GM18520 (cell line): ENCODE measurements around the gene APLF.
"Not testable (repeated sequence)": the region's sequence is repeated elsewhere in the genome, so short reads cannot be mapped to it uniquely, and the experiment has no call there.

Source experiments
- ATAC-seq: cut with Tn5 transposase; IDR thresholded peaks from one replicate; pipeline ENCODE4 v1.9.1; 2021; ENCODE audit not compliant: unreplicated experiment

APLF gene

GRCh38 chr2:68570434-68570833 is 103.0 kb downstream of the APLF start:
- ATAC-seq: not testable (repeated sequence)

GRCh38 chr2:68574202-68574791 is 106.9 kb downstream of the APLF start:
- ATAC-seq: no peak

GRCh38 chr2:68577183-68577582 is 109.8 kb downstream of the APLF start:
- ATAC-seq: no peak

- ATAC-seq: no peak
These were observed 112.3 kb downstream of the APLF start for GRCh38 chr2:68579689-68580088.

GRCh38 chr2:68588589-68588988 is 121.2 kb downstream of the APLF start:
- no peak for ATAC-seq

DNA sequence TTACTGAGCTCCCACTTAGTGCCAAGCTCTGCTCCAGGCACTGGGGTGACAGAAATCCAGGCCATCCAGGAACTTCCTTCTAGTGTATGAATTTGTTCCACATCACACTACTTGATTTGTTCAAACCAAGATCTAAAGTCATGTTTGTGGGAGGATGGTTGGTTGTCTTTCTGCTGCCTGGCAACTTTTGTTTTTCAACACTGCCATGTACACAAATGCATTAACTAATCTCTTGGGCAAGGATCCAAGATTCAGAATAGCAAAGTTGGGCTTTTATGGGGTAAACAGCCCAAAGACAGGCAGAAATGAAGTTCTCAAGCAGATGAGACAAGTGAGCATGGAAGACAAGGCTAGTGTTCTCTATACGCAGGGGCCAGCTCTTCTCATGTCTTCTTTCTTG is 122.6 kb downstream of the APLF start:
- ATAC-seq: no peak

DNA sequence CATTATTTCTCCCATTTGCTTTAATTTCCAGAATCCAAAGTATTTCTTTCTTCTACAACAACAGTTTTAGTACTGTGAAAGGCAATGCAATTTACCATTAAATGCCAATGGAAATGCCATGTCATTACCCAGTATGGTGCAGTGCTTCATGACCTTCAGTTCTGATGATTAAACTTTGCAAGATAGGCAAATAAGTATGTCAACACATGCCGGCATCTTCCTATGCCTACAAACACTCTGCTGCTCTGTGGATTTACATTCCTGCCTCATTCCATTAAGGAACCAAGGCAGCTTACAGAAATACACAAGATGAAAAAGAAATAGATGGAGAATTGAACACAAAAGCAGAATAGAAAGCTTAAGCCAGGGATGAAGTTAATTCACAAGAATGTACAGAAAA is 123.3 kb downstream of the APLF start:
- no peak for ATAC-seq

GRCh38 chr2:68591225-68591624 is 123.8 kb downstream of the APLF start:
- no peak for ATAC-seq

- no peak for ATAC-seq
These were observed 126.7 kb downstream of the APLF start for GRCh38 chr2:68594041-68594440.

DNA sequence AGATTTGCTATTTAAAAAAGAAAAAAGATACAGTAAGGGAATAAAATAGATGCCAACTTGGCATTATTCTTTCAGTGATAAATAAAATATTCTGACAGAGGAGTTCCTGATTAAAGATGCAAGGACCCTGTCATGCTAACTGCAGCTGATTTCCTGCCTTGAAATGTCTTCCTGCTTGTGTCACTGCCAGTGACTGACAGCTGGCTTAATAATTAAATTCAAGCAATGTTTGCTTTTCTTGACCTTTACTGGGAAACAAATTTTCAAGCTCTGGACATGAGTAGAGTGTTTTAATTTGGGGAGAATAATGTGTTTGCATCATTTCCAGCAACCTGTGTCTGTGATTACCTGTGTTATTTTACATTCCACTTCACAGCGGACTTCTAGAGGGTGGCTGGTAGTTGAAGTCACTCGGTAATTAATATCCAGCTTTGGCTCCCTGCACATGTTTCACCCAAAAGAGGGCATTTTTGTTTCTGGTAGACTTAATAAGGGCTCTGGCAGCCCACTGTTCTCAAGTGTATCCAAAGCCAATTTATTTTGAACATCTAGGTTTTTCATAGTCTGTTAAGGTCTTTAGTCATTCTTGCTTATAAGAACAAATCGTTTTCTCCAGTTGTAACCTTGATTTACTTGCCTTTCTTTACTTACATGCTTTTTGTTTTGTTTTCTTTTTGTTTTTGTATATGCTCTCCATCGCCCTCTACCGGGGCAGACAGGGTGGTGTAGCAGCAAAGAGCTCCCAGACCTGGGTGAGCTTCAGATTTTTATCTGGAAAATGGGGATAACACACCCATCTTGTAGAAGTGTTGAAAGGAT is 127.5 kb downstream of the APLF start:
- no peak for ATAC-seq

- not testable (repeated sequence) for ATAC-seq
These were observed 128.1 kb downstream of the APLF start for GRCh38 chr2:68595493-68595785.

GRCh38 chr2:68600495-68600894 is 133.1 kb downstream of the APLF start:
- not testable (repeated sequence) for ATAC-seq

DNA sequence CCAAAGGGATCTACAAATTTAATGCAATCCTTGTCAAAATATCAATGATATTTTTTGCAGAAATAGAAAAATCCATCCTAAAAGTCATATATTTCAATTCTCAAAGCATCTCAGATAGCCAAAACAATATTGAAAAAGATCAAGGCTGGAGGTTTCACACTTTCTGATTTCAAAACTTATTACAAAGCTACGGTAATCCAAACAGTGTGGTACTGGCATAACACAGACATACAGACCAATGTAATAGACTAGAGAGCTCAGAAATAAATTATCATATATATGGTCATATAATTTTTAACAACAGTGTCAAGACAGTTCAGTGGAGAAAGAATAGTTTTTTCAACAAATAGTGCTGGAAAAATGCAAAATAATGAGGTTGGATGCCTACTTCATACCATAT is 135.7 kb downstream of the APLF start:
- ATAC-seq: no peak

DNA sequence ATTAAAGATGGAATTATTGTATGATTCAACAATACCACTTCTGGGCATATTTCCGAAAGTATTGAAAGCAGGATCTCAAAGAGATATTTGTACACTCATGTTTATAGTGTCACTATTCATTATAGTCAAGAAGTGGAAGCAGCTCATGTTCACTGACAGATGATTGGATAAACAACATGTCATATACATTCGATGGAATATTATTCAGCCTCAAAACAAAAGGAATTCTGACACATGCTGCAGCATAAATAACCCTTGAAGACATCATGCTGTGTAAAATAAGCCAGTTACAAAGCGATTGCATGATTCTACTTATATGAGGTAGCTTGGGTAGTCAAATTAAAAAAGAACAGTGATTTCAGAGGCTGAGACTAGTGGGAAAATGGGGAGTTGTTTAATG is 136.7 kb downstream of the APLF start:
- no peak for ATAC-seq

- no peak for ATAC-seq
These were observed 138.6 kb downstream of the APLF start for GRCh38 chr2:68605939-68606338.

GRCh38 chr2:68606759-68607158 is 139.4 kb downstream of the APLF start:
- ATAC-seq: no peak

GRCh38 chr2:68607837-68608236 is 140.5 kb downstream of the APLF start:
- no peak for ATAC-seq

DNA sequence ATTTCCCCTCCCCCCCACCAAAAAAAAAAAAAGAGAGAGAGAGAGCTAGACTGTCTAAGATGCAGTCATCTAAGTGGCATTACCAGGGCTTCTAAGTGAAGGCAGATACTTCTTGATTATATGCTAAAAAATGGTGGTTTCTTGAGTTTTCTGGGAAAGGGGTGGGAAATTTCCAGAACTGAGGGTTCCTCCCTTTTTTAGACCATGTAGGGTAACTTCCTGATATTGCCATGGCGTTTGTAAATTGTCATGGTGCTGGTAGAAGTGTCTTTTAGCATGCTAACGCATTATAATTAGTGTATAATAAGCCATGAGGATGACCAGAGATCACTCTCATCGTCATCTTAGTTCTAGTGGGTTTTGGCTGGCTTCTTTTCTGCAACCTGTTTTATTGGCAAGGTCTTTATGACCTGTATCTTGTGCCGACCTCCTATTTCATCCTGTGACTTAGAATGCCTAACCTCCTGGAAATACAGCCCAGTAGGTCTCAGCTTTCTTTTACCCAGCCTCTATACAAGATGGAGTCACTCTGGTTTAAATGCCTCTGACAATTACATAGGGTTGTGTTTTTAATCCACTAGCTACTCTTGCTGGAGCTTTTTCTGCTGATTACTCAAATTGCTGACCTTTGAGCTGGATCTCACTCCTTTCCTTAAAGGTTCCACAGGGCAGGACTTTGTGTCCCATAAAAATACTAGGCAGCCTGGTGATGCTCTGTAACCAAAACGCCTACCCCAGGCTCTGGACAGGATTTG is 145.6 kb downstream of the APLF start:
- ATAC-seq: no peak

- ATAC-seq: no peak
These were observed 153.4 kb downstream of the APLF start for GRCh38 chr2:68620772-68621171.

DNA sequence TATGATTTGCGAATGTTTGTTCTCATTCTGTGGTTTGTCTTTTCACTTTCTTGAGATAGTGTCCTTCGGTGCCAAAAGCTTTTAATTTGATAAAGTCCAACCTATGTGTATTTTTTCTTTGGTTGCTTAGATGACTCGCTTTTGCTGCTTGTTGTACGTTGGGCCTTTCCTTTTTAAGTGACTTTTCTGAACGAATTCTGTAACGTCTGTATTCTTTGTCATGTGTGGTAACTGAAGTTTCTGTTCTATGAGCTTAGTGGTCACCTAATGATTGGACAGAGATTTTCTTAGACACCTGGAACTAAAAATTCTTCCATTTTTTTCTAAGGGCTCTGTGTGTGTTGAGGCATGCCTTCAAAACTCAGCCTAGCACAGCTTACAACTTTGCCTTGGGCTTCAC is 156.4 kb downstream of the APLF start:
- ATAC-seq: no peak

DNA sequence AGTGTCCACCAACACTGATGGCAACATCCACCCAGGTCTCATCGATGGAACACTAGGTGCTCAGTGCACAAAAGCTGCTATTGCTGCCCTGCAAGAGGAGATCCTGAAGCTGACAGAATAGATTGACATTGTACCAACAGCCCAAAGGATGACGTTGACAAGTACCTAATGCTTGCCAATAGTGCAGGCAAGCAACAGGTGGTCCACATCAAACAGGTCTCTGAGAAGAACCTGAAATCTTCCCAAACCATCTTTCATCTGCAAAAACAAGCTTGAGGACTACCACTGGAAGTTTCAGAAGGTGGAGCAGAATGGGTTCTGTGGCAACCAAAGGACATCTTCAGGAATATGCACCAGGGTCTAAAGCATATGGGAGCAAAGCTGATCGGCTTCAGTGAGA is 160.2 kb downstream of the APLF start:
- ATAC-seq: no peak
